ENCODE data around the gene SDCBP2.

The SDCBP2 gene

GRCh38 chr20:1327241-1327653, 1.7 kb downstream of the SDCBP2 start:
- H3K4me1 ChIP-seq (ENCODE audit: control insufficient read depth, insufficient read depth, low read length), result peaks cover 71% of the 10 kb centered on the region
- peak overlapping the region; percentile 100 for H3K9ac ChIP-seq (ENCODE audit: low read depth, low read length)
- no peaks in the 10 kb centered on the region for H3K36me3 ChIP-seq (ENCODE audit: insufficient read depth, low read length)
- H3K27me3 ChIP-seq (ENCODE audit: control insufficient read depth, insufficient read depth, low read length), result no peaks in the 10 kb centered on the region
- peak overlapping the region; percentile 93 for H3K4me2 ChIP-seq (ENCODE audit: low read length)
- H3K9me3 ChIP-seq (replicated peaks; ENCODE audit: low read length), result no peaks in the 10 kb centered on the region
- H3K4me3 ChIP-seq (ENCODE audit: low read length), result peak overlapping the region; percentile 85

DNA sequence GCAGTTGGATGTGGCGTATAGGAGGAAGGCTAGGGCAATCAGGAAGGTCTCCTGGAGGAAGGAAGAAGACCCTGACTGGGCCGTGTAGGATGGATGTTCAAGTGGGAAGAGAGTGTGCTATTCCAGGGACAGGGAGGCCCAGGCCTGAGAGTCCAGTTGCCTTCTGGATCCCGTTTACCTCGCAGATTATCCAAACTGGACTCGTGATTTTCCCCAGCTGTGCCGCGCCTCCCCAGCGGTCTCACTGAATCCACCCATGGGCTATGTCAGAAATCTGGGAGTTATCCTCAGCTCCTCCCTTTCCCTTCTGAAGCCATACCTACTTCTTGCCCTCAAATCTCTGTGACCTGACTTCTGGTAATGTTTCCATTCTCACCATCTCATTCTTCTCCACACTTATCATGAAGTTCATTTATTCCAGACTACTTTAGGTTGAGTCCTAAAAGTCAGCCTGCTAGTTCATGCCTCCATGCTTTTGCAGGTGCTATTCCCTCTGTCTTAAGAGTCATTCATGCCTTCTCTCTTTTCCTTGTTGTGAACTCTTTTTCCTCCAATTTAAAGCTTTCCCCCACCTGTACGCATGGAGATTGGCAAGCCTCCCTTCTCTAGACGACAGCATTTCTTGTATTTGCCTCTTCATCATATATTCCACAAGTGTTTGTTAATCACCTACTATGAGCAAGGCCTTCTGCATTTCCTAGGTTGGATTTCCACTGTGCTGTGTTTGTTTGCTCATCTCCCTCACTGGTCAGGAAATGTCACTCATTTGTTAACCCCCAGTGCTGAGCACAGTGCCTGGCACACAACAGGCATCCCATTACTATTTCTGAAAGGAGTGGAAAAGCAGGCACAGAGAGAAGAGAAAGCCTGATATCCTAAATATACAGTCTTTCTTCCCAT, 2.7 kb downstream of the SDCBP2 start:
- H3K4me3 ChIP-seq (ENCODE audit: low read length), result peak overlapping the region; percentile 85
- H3K4me1 ChIP-seq (ENCODE audit: control insufficient read depth, insufficient read depth, low read length), result peaks cover 77% of the 10 kb centered on the region
- peak overlapping the region; percentile 100 for H3K9ac ChIP-seq (ENCODE audit: low read depth, low read length)
- no peaks in the 10 kb centered on the region for H3K9me3 ChIP-seq (replicated peaks; ENCODE audit: low read length)
- H3K36me3 ChIP-seq (ENCODE audit: insufficient read depth, low read length), result no peaks in the 10 kb centered on the region
- H3K4me2 ChIP-seq (ENCODE audit: low read length), result peak overlapping the region; percentile 93
- H3K27me3 ChIP-seq (ENCODE audit: control insufficient read depth, insufficient read depth, low read length), result no peaks in the 10 kb centered on the region

- peak overlapping the region; percentile 93 for H3K4me2 ChIP-seq (ENCODE audit: low read length)
Measured at GRCh38 chr20:1325173-1326030, 3.5 kb downstream of the SDCBP2 start.

GRCh38 chr20:1324598-1325172, 4.3 kb downstream of the SDCBP2 start:
- Histone ChIP-seq H3K4me2 (ENCODE audit: low read length) (peak overlapping the region; percentile 93), H3K27me3 (ENCODE audit: control insufficient read depth, insufficient read depth, low read length) (no peaks in the 10 kb centered on the region), H3K4me3 (ENCODE audit: low read length) (peak overlapping the region; percentile 85), H3K9ac (ENCODE audit: low read depth, low read length) (peak overlapping the region; percentile 100), H3K4me1 (ENCODE audit: control insufficient read depth, insufficient read depth, low read length) (peaks cover 71% of the 10 kb centered on the region), H3K9me3 (replicated peaks; ENCODE audit: low read length) (no peaks in the 10 kb centered on the region), H3K36me3 (ENCODE audit: insufficient read depth, low read length) (no peaks in the 10 kb centered on the region)

More at GRCh38 chr20:1325173-1326030, 3.5 kb downstream of the SDCBP2 start:
- no peaks in the 10 kb centered on the region for H3K36me3 ChIP-seq (ENCODE audit: insufficient read depth, low read length)
- peak overlapping the region; percentile 100 for H3K9ac ChIP-seq (ENCODE audit: low read depth, low read length)
- H3K27me3 ChIP-seq (ENCODE audit: control insufficient read depth, insufficient read depth, low read length), result no peaks in the 10 kb centered on the region
- H3K4me3 ChIP-seq (ENCODE audit: low read length), result peak overlapping the region; percentile 85
- no peaks in the 10 kb centered on the region for H3K9me3 ChIP-seq (replicated peaks; ENCODE audit: low read length)
- H3K4me1 ChIP-seq (ENCODE audit: control insufficient read depth, insufficient read depth, low read length), result peaks cover 77% of the 10 kb centered on the region

- Histone ChIP-seq H3K4me3 (ENCODE audit: low read length) (peak overlapping the region; percentile 85), H3K27me3 (ENCODE audit: control insufficient read depth, insufficient read depth, low read length) (no peaks in the 10 kb centered on the region), H3K9ac (ENCODE audit: low read depth, low read length) (peak overlapping the region; percentile 100), H3K9me3 (replicated peaks; ENCODE audit: low read length) (no peaks in the 10 kb centered on the region), H3K4me1 (ENCODE audit: control insufficient read depth, insufficient read depth, low read length) (peaks cover 70% of the 10 kb centered on the region), H3K4me2 (ENCODE audit: low read length) (peak overlapping the region; percentile 93), H3K36me3 (ENCODE audit: insufficient read depth, low read length) (no peaks in the 10 kb centered on the region)
Measured at GRCh38 chr20:1323830-1324597, 4.9 kb downstream of the SDCBP2 start.

- peaks cover 66% of the 10 kb centered on the region for H3K4me1 ChIP-seq (ENCODE audit: control insufficient read depth, insufficient read depth, low read length)
- H3K4me2 ChIP-seq (ENCODE audit: low read length), result peak overlapping the region; percentile 49
- H3K27me3 ChIP-seq (ENCODE audit: control insufficient read depth, insufficient read depth, low read length), result no peaks in the 10 kb centered on the region
- no peaks in the 10 kb centered on the region for H3K9me3 ChIP-seq (replicated peaks; ENCODE audit: low read length)
- no peaks in the 10 kb centered on the region for H3K36me3 ChIP-seq (ENCODE audit: insufficient read depth, low read length)
- H3K9ac ChIP-seq (ENCODE audit: low read depth, low read length), result peak overlapping the region; percentile 100
- H3K4me3 ChIP-seq (ENCODE audit: low read length), result no peak overlapping the region
Measured at GRCh38 chr20:1323256-1323655, 5.7 kb downstream of the SDCBP2 start.

GRCh38 chr20:1322511-1323245, 6.3 kb downstream of the SDCBP2 start:
- peak overlapping the region; percentile 100 for H3K9ac ChIP-seq (ENCODE audit: low read depth, low read length)
- H3K4me1 ChIP-seq (ENCODE audit: control insufficient read depth, insufficient read depth, low read length), result peaks cover 60% of the 10 kb centered on the region
- no peak overlapping the region for H3K4me3 ChIP-seq (ENCODE audit: low read length)
- no peaks in the 10 kb centered on the region for H3K9me3 ChIP-seq (replicated peaks; ENCODE audit: low read length)
- H3K4me2 ChIP-seq (ENCODE audit: low read length), result peak overlapping the region; percentile 49
- H3K36me3 ChIP-seq (ENCODE audit: insufficient read depth, low read length), result no peaks in the 10 kb centered on the region
- H3K27me3 ChIP-seq (ENCODE audit: control insufficient read depth, insufficient read depth, low read length), result no peaks in the 10 kb centered on the region

- H3K36me3 ChIP-seq (ENCODE audit: insufficient read depth, low read length), result no peaks in the 10 kb centered on the region
- H3K9ac ChIP-seq (ENCODE audit: low read depth, low read length), result no peak overlapping the region
- H3K4me1 ChIP-seq (ENCODE audit: control insufficient read depth, insufficient read depth, low read length), result peaks cover 49% of the 10 kb centered on the region
- no peaks in the 10 kb centered on the region for H3K9me3 ChIP-seq (replicated peaks; ENCODE audit: low read length)
- H3K4me3 ChIP-seq (ENCODE audit: low read length), result no peak overlapping the region
- H3K4me2 ChIP-seq (ENCODE audit: low read length), result no peak overlapping the region
- H3K27me3 ChIP-seq (ENCODE audit: control insufficient read depth, insufficient read depth, low read length), result no peaks in the 10 kb centered on the region
Measured at GRCh38 chr20:1321654-1321939, 7.3 kb downstream of the SDCBP2 start.

- H3K9ac ChIP-seq (ENCODE audit: low read depth, low read length), result no peak overlapping the region
- peaks cover 44% of the 10 kb centered on the region for H3K4me1 ChIP-seq (ENCODE audit: control insufficient read depth, insufficient read depth, low read length)
- no peaks in the 10 kb centered on the region for H3K9me3 ChIP-seq (replicated peaks; ENCODE audit: low read length)
- no peak overlapping the region for H3K4me3 ChIP-seq (ENCODE audit: low read length)
- no peaks in the 10 kb centered on the region for H3K27me3 ChIP-seq (ENCODE audit: control insufficient read depth, insufficient read depth, low read length)
- H3K36me3 ChIP-seq (ENCODE audit: insufficient read depth, low read length), result no peaks in the 10 kb centered on the region
- H3K4me2 ChIP-seq (ENCODE audit: low read length), result no peak overlapping the region
Measured at GRCh38 chr20:1320902-1321653, 7.9 kb downstream of the SDCBP2 start.

DNA sequence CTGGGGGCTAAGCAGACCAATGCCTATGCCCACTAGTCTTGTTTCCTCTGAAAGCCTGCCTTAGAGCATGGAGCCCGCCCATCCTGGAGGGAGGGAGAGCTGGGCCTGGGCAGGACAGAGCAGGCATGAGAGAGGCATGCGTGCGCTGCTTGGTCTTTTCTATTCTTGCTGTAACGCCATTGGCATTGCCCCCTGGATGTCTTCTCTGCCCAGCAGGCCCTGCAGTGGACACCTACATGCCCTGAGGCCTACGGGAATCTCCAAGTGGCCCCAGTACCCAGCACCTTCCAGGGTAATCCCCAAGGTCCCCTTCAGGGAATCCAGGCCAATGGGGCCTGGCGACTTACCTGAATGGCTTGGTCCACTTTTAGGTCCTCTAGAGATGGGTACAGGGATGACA, 8.9 kb downstream of the SDCBP2 start:
- Histone ChIP-seq H3K4me3 (ENCODE audit: low read length) (no peak overlapping the region), H3K27me3 (ENCODE audit: control insufficient read depth, insufficient read depth, low read length) (no peaks in the 10 kb centered on the region), H3K9ac (ENCODE audit: low read depth, low read length) (no peak overlapping the region), H3K4me1 (ENCODE audit: control insufficient read depth, insufficient read depth, low read length) (peaks cover 41% of the 10 kb centered on the region), H3K36me3 (ENCODE audit: insufficient read depth, low read length) (no peaks in the 10 kb centered on the region), H3K9me3 (replicated peaks; ENCODE audit: low read length) (no peaks in the 10 kb centered on the region), H3K4me2 (ENCODE audit: low read length) (no peak overlapping the region)
